Cerebellar nuclear complex (tissue), 1 donor: ENCODE data around the gene SH3BGR.
"Not testable (repeated sequence)": the region's sequence is repeated elsewhere in the genome, so short reads cannot be mapped to it uniquely, and the experiment has no call there.

Experiments
- DNase-seq, 2 experiments: peaks; one replicate each; lab custom pipeline; 2025; lab: John Stamatoyannopoulos, UW

The SH3BGR gene

DNA sequence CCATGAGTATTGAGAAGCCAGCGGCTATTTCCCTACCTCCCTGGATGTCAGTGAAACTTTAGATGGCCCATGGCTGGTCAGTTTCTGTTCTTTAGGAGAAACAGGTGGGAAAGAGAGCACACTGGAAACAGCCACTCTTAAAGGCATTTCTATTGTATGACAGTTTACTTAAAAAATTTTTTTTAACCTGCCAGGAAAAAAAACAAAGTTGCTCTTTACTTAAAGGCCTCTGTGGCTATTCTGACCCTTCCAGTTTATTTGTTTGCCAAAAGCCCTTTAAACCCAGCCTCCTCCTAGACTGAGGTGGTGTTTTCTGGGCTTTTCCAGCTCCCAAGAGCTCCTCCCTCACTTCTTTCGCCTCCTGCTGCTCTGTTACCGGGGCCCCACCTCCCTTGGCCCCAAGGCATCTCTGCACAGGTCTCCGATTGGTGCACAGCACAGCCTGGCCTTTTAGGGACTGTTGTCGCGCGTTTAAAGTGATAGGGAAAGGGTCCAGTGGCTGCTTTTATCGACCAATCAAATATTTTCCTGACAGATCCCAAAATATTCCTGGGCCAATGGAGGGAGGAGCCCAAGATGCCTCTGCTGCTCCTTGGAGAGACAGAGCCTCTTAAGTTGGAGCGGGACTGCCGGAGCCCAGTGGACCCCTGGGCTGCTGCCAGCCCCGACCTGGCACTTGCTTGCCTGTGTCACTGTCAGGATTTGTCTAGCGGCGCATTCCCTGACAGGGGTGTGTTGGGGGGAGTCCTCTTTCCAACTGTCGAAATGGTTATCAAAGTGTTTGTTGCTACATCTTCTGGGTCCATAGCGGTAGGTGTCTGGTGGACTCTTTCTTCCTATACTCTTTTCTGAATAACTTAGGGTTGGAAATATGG lies at the start of gene SH3BGR:
Gene SH3BGR (plus strand): TSS at position 639 of the 875 bp plus-strand sequence. CDS start 127 bp downstream, at position 766.
- no peak for DNase-seq

DNA sequence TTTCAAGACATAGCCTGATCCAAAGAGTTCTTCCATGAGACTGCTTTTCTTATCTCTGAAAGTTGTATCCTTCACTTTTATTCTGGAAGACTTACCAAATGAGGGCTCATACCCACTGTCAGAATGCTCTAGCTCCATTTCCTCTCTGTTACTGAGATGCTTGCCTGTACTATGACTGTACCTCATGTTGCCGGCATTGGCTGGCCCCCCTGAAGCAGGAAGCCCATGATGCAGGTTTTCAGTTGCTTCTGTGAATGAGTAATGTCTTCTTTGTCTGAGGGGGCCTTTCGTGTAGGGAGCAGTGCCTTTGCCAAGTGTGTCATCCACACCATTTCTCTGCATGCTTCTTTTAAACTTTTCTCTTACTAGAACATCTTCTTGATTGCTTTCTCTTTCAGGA lies 45.7 kb upstream of the SH3BGR start:
- no peak for DNase-seq

DNA sequence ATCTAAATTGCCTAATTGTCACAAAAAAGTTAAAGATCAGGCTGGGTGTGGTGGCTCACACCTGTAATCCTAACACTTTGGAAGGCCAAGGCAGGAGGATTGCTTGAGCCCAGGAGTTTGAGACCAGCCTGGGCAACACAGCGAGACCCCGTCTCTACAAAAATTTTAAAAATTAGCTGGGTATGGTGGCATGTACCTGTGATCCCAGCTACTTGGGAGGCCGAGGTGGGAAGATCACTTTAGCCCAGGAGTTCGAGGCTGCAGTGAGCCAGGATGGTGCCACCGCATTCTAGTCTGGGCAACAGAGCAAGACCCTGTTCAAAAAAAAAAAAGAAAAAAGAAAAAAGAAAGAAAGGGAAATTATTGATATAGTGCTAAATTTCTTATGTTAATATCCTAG lies 32.6 kb upstream of the SH3BGR start:
- not testable (repeated sequence) for DNase-seq

GRCh38 chr21:39422527-39423241 lies 29.1 kb upstream of the SH3BGR start:
- no peak for DNase-seq

DNA sequence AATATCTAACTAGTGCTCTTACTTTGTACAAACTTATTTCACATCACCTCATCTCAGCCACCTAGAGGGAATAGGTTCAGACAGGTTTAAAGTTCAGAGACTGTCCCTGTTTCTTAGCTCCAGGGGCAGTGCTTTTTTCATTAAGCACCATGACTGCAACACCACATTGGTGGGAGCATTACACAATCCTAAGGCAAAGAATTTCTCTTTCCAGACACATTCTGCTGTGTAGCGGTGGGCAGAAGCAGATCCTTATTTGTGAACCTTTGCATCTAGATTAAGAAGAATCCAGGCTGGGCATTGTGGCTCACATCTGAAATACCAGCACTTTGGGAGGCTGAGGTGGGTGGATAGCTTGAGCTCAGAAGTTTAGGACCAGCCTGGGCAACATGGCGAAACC lies 22.3 kb upstream of the SH3BGR start:
- no peak for DNase-seq

DNA sequence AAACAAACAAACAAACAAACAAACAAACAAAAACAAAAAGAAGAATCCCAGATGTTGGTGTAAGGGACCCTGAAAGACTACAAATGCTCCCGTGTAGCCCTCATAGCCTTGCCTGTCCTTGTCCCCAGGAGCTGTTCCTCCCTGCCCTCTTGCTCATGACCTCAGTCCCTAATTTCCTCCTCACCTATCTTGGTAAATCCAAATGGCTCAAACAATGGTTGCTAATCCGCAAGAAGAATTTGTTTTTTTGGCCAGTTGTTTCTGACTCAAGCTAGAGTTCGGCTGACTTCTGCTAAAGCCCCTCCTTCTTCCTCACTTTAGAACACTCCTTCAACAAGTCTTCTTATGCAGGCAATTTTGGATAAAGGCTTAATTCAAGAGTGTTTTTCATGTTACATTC lies 21.8 kb upstream of the SH3BGR start:
- DNase-seq, result no peak

DNA sequence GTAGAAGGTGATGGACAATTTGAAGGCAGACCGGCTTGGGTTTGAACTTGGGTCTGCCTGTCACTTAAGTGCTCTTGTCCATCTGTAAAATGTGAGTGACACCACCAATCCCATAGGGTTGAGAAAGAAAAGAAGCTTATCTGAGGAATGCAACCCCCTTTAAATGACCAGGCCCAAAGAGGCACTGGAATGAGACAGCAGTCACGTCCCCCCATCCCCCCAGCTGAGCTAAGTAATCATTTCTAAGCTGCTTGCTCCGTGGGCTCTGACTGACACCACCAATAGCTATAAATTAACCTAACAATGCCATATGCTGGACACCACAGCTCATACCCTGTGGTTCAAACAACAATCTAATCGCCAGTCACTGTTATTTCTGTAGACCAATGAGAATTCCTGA lies 21.3 kb upstream of the SH3BGR start:
- DNase-seq, result no peak

DNA sequence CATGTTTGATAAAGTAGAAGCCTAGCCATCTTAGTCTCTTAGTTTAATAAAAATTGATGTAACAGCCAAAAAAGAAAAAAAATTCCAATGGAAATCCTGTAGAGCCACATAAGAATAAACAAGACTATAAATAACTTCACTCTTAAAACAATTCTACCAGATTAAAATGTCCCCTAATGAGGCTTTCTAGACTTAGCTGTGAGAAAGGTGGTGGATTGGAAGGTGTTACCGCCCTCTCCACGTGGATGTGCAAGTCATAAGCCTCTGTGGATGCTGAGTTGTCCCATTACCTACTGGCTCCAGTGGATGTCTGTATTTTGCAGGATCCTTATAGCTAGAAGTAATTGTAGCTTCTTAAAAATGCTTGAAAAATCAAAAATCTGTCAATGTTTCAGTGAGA lies 20.8 kb upstream of the SH3BGR start:
- DNase-seq, result no peak

GRCh38 chr21:39434950-39435349 lies 16.8 kb upstream of the SH3BGR start:
- no peak for DNase-seq

GRCh38 chr21:39439232-39439631 lies 12.5 kb upstream of the SH3BGR start:
- DNase-seq, result no peak

DNA sequence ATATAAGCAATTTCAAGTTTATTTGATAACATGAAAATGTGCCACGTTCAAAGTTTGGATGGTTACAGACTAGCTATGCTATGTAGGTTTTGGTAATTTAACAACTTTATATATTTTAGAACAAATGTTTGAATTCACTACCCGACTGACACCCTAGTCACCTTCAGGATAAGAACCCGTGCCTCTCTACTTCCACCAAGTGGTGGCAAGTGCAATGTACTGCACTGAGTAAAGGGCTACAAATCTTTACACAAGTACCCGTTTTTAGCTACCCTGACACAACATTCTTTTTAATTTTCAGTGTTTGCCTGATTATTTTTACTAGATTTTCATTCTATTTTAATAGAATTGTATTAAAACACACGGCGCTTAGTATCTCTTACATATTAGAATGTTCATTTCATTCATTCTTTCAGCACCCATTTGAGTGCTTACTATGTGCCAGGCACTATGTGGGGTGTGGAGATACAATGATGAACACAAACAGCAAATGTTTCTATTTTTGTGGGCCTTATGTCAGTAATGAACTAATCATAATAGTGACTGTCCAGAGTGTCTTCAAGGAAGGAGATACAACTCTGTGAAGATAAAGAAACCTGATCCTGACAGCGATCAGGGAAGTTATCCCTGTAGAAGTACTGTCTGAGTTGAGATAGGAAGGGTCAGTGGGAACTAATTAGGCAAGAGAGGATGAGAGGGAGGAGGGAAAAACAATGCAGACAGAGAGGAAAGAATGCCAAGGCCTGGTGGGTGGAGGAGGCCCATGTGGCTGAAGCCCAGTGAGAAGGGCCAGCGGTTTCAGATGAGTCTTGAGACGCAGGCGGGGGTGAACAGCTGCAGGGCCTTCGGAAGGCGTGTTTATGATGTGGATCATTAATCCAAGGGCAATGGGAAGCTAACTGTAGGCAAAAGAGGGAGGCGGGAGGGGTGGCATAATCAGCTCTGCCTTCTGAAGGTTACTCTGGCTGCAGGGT lies 10.0 kb upstream of the SH3BGR start:
- DNase-seq, result no peak

DNA sequence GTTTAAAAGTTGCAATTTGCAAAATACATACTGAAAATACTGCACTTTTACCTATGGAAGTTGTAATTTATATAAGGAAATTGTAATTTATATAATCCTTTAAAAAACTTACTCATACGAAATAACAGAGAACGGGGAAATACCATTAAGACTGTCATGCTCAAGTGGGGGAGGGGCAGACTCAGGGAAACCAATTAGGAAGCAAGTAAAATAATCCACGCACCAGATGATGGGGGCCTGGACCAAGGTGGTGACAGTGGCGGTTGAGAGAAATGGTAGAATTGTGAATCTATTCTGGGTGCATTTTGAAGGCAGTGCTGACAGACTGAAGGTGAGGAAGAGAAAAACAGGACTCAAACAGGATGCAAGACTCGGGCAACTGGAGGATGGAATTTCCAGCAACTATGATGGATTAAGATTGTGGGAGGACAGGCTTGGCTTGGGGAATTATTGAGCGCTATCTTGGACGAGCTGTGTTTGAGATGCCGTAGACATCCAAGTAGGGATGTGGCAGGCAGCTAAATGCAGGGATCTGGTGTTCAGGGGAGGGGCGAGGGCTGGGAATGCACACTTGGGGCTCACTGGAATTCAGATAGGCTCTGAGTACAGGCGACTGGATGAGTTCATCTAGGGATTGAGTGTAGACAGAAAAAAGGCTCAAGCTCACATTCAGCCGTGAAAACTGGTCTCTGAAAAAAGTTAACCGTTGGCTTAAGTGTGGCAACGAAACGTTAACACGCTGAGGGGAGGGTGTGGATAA lies 7.2 kb upstream of the SH3BGR start:
- DNase-seq, result no peak

DNA sequence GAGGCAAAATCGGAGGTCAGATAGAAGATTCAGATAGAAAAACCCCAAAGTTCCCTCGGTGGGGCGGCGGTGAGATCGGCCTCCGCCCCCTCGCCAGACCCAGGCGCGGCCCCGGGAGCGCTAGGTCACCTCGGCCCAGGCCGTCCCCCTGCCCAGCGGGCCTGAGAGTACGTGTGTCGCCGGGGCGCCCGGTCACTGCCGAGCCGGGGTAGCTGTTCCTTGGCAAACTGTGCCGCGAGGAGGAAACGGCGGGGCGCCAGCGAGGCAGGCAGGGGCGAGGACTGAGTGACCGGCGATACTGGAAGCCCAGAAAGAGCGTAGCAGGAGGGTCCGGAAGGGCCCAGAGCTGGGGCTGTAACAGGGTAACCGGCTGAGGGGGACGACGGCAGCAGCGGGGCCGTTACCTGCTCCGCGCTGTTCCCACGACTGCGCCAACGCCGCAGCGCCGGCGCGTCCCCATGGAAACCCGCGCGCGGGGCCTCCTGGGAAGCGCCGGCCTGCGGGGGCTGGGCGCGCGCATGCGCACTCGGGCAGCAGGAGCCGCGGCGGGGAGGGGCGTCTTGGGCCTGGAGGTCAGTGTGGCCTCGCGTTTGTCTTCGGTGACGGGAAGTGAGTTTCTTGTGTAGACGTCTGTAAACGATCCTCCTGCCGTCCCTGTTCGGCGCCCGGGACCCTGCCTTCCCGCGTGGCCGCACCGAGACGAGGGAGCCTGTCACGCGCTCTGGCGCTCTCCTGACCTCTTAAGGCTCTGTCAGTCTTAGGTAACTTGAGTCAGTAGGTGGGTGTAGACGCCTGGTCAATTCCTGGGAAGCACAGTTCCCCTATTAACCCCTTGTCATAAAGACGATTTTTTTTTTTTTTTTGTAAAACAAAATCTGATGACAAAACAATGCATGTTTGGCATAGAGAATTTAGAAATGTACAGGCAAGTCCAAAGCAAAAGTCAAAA lies 6.2 kb upstream of the SH3BGR start, which contains the start of gene LCA5L:
Gene LCA5L (minus strand): TSS at position 458 of the 949 bp plus-strand sequence. CDS start 17,285 bp downstream, outside the sequence.
- DNase-seq, result no peak

DNA sequence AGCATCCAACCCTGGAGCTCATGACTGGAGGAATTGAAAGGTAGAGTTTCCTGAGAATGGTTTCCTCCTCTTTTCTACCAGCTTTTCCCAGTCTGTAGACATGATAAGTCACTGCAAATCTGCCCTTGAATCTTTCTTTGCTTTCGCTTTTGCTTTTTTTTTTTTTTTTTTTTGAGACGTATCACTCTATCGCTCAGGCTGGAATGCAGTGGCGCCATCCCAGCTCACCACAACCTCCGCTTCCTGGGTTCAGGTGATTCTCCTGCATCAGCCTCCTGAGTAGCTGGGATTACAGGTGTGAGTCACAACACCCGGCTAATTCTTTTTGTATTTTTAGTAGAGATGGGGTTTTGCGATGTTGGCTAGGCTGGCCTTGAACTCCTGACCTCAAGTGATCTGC lies 4.5 kb upstream of the SH3BGR start:
- DNase-seq, result no peak

DNA sequence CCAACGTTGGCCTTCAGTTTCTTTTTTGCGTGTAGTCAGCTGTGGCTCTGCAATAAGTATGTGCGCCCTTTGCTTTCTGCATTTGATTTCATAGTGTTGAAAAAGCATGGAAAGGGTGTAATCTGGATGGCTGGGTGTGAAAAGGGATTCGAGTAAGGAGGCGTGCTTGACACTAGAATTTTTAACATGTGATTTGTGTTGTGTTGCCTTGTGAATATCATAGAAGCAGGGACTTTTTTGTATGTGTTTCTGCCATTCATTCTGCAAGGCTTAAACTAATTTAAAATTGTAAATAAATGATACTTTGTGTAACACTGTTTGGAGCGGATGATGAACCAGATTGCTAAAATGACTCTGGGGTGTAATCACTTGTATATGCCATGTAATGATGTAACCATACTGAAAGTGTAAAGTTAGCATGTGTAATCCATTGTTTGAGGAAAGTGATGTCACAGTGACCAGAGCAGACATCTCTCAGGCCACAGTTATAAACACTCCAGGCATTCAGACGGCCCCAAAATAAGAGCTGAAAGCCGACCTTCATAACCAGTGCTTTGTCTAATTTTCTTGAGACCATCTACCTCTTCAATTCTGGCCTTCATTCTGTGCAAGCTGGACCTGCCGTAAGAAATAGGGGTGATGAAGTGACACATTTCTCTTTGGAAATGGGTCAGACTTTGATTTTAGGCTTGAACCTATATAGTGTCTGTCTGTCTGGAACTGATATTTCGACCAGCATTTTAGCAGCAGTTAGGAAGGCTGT lies 618 bp downstream of the SH3BGR start:
- no peak for DNase-seq

DNA sequence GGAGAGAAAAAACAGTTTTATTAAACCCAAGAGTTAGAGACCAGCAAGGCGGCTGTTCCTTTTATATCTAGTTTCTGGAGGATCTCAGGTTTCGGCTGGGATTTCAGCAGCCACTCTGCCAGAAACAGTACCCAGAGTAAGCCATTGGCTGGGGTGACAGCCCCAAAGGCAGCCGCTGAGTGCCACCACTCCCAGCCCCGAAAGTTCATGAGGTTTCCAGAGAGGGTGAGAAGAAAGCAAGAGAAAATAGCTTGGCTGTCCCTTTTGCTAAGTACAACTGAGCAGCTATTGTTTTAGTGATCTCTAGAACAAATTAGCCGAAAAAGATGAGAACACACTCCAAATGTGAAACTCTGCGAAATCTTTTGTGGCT lies 1.2 kb downstream of the SH3BGR start:
- no peak for DNase-seq

DNA sequence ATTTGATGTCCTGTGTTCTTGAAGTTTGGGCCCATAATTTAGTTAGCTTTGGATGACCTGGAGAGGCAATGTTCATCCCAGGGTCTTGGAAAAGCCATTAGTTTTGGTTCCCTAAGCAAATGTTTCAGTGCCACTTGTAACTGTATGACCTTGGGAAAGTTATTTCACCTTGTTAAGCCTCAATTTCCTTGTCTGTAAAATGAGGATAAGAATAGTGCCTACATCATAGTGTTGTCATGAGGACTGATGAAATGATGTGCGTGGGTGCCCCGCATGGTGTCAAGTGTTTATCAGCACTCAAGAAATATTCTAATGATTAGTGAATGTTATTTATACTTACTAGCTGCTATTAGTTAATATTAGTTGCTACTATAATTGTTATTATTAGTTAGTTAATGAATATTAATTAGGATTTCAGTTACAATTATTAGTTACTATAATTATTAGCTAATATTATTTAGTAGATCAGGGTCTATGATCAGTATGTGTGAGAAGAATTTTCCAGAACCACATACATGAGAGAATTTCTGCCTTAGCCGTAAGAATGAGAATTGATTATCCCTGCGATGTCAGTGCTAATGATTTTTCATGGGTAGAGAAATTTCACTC lies 1.9 kb downstream of the SH3BGR start:
- no peak for DNase-seq

GRCh38 chr21:39454949-39455668 lies 3.3 kb downstream of the SH3BGR start:
- DNase-seq, result no peak
